B cell (primary cell): ENCODE data around the gene HGFAC.

Source experiments
- EZH2 ChIP-seq: IDR thresholded peaks from 2 replicates; pipeline ENCODE4 v1.6.1; 2012; ENCODE audit warnings: borderline replicate concordance, low read depth, mild to moderate bottlenecking, moderate library complexity, low read length; ENCODE audit not compliant: insufficient read depth, poor library complexity, severe bottlenecking
- TF ChIP-seq, protein P1 (sequence below): fragments of 200-600 bp; IDR thresholded peaks from one replicate; pipeline ENCODE4 v1.8.0; 2022; ENCODE audit warnings: antibody characterized with exemption, mild to moderate bottlenecking

DNA sequence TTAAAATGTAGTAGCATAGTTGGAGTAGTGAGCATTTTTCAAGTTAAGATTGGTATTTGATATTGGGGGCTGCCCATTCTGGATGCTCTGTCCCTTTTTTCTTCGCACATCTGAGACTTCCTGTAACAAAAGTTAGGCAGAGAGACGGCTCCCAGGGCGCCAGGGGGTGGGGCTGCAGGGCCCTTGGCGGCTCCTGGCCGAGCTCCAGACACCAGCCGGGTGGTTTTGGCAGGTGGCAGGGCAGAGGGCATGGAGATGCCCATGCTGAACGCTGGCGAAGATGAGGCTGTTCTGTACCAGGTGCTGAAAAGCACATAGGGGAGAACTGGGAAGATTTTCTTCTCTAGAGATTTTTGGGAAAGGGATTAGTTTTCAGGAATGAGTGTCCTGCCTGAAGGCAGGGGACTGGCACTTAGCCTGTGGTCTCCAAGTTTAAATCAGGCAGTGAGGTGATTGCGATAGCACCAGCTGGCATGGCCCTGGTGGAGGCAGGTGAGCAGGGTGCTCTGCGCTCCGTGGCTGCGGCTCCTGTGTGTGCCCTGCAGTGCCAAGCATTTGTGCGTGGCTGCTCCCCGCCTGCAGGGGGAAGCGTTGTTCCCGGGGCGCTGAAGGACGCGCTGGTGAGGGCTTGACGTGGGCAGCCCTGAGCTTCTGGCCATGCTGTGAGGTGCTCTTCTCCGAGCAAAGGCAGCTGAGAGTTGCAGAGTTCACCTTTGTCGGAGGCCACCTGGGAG, 23.6 kb upstream of the HGFAC start:
- TF ChIP-seq, protein P1, sequence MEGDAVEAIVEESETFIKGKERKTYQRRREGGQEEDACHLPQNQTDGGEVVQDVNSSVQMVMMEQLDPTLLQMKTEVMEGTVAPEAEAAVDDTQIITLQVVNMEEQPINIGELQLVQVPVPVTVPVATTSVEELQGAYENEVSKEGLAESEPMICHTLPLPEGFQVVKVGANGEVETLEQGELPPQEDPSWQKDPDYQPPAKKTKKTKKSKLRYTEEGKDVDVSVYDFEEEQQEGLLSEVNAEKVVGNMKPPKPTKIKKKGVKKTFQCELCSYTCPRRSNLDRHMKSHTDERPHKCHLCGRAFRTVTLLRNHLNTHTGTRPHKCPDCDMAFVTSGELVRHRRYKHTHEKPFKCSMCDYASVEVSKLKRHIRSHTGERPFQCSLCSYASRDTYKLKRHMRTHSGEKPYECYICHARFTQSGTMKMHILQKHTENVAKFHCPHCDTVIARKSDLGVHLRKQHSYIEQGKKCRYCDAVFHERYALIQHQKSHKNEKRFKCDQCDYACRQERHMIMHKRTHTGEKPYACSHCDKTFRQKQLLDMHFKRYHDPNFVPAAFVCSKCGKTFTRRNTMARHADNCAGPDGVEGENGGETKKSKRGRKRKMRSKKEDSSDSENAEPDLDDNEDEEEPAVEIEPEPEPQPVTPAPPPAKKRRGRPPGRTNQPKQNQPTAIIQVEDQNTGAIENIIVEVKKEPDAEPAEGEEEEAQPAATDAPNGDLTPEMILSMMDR: no peak
- TF ChIP-seq EZH2: no peak
